ENCODE data around the gene CMA1.

The CMA1 gene

DNA sequence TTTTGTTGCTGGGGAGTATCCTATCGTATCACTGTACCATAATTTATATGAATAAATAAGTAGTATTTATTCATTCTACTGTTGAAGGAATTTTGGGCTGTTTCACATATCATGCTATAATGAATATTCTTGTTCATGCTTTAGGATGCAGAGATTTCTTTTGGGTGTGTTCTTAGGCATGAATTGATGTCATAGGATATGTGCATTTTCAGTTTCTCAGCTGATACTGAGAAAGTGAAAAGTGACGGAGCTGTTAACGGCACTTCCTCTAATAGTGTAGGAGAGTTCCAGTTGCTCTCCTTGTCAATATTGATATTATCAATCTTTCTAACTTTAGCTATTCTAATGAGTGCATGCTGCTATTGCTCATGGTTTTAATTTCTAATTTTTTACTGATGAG lies 42.3 kb downstream of the CMA1 start:
- no peak for DNase-seq

DNA sequence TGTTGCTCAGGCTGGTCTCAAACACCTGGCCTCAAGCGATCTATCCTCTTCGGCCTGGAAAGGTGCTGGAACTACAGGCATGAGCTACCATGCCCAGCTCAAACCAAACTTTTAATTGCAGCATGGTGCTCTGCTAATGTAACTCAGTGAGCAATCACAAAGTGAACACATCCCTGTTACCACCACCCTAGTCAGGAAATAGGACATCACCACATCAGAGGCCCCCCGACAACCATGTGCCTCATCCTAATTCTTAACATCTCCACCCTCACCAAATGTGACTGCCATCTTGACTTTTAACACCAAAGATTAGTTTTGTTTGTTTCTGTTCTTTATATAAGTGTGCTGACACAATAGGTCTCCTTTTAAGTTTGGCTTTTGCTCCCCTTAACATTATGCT lies 42.7 kb downstream of the CMA1 start:
- no peak for DNase-seq

DNA sequence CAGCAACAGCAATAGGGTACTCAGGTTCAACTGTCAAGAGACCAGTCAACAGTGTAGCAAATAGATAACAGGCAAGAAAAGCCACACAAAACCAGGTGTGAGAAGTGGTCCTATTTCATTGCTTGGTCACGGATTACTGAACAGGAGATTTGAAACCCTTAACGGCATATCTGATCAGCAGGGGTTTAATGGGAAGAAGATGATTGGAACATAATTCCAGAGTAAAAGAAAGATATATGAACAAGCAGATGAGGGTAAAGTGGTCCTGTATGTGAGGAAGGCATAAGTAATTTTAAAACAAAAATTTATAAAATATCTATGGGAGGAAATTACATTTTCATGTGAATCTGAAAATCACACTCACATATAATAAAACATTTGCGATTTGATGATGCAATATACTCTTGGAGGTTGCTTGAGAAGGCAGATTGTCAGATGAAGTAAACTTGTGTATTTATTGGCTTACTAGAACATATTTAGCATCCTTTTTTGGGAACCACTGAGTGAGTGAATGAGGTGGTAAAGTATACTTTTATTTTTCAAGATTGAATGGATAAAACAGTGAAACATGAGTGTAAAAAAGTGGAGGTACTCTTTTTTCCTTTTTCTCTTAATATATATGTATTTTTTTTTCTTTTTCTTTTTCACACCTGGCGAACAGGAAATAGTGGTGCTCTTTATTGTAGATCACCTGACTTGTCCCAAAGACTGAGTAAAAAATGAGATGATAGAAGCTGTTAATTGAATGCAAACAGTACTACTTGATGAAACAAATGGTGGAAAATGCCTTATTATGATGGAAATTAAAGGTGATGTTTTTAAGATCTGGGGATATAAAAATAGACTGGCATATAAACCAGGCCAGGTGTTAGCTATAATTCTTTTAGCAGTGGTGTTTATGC lies 43.9 kb downstream of the CMA1 start:
- DNase-seq = no peak

- DNase-seq = no peak
Observed at GRCh38 chr14:24463017-24463883, 44.8 kb downstream of the CMA1 start.

DNA sequence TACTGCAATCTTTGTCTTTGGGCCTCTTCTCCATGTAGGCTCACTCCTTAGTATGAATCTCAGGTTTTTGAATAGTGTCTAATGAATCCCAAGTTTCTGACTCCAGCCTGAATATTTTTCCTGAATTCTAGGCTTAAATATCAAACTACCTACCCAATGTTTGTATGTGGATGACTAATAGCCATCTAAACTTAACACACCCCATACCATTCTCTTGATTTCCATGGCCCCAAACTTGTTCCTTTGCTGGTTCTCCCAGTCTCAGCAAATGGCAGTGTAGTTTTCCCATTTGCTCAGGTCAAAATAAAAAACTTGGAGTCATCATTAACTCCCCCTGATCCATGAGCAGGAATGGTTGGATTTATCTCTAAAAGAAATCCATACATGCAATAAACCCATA lies 46.7 kb downstream of the CMA1 start:
- no peak for DNase-seq

DNA sequence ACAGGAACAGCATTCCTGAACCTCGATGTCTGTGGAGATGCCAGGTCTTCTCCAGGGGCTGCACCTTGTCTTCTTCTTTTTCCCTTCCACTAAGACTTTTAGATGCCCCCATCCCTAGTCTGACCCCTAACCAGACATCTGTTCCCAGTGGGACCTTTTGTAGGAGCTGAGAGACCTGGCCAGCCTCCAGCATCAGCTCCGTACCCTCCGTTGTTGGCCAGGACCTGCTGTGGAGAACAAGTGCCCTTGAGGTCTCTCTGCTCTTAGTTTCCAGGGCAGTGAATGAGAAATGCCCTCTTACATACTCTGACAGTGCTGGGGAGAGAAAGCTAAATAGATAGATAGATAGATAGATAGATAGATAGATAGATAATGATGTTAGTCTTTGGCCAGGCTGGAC lies 48.7 kb downstream of the CMA1 start:
- DNase-seq = no peak

DNA sequence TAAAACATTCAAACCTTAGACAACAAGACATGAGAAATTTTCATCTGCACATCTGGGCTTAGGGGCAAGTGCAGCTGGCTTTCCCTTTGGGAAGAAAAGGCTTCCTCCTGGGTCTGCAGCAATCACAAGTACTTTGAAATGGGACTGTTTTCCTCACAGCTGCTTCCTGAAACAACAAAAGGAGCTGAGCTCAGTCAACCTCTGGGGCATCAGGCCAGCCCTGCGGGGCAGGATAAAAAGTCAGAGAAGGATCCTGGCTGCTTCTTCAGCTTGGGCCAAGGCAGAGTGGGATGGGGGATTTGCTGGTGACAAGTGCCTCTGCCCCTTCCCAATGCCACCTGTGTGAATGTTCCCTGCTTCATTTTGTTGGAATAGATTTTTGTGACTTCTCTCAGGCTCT lies 49.3 kb downstream of the CMA1 start:
- DNase-seq = no peak

- DNase-seq = no peak
Observed at GRCh38 chr14:24456980-24457379, 51.1 kb downstream of the CMA1 start.

All from C1 segment of cervical spinal cord (tissue), 14 donors.